Measurements from ENCODE around the gene PCSK2. TPM values are rescaled to one million over a fixed set of nuclear protein-coding genes. Genes with fewer than 3 reads are reported as not detected.

The PCSK2 gene
- total RNA-seq, 1 donor from 2014 or later: 0.52 TPM

- Histone ChIP-seq H3K9ac (ENCODE audit: low read depth in 1 of 3, low read length in 3 of 3) (no peak overlapping the region), H3K27ac (ENCODE audit: low read depth, low read length) (no peak overlapping the region), H3K4me3 (ENCODE audit: low read length in 3 of 3) (no peak overlapping the region), H3K4me1 (ENCODE audit: control insufficient read depth in 3 of 3, insufficient read depth in 3 of 3, low read length in 3 of 3) (no peaks in the 10 kb centered on the region), H3K27me3 (ENCODE audit: control insufficient read depth in 3 of 3, insufficient read depth in 3 of 3, low read length in 3 of 3) (peaks cover 0 to 6% (median 0%) of the 10 kb centered on the region in 3 donors), H3K9me3 (ENCODE audit: control insufficient read depth in 3 of 3, low read length in 3 of 3) (no peaks in the 10 kb centered on the region), H3K36me3 (ENCODE audit: control insufficient read depth in 3 of 3, insufficient read depth in 3 of 3, low read length in 3 of 3) (no peaks in the 10 kb centered on the region)
These were observed 190.4 kb downstream of the PCSK2 start for GRCh38 chr20:17417225-17417624.

GRCh38 chr20:17418737-17419136 lies 191.9 kb downstream of the PCSK2 start:
- Histone ChIP-seq H3K27me3 (ENCODE audit: control insufficient read depth in 3 of 3, insufficient read depth in 3 of 3, low read length in 3 of 3) (peaks cover 0 to 6% (median 0%) of the 10 kb centered on the region in 3 donors), H3K9me3 (ENCODE audit: control insufficient read depth in 3 of 3, low read length in 3 of 3) (no peaks in the 10 kb centered on the region), H3K27ac (ENCODE audit: low read depth, low read length) (no peak overlapping the region)

DNA sequence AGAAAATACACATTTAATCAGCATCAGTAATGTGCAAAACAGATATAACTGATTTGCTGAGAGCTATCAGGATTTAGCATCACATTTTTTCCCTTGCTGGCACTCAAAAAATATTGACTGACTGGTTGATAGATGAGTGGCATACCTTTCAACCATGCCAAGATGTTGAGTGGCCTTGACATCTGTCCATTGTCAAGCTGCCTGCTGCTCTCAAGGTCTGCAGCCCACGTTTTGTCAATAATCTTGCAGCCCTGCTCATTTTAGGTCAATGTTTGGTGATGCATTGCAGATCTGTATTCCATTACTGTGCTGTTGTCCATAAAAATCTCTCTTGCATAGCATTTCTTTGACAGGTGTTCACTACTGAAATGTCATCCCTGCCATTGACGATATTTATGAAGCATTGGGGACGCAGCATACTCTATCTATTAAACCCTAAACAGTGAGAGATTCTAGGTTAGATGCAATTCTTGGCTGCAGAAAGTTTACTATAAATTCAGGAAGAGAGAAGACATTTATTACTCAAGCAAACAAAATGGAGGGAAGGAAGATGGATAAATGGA lies 192.7 kb downstream of the PCSK2 start:
- no peaks in the 10 kb centered on the region for H3K9me3 ChIP-seq (ENCODE audit: control insufficient read depth in 3 of 3, low read length in 3 of 3)
- H3K9ac ChIP-seq (ENCODE audit: low read depth in 1 of 3, low read length in 3 of 3): no peak overlapping the region
- H3K36me3 ChIP-seq (ENCODE audit: control insufficient read depth in 3 of 3, insufficient read depth in 3 of 3, low read length in 3 of 3): no peaks in the 10 kb centered on the region
- H3K27ac ChIP-seq (ENCODE audit: low read depth, low read length): no peak overlapping the region
- no peaks in the 10 kb centered on the region for H3K4me1 ChIP-seq (ENCODE audit: control insufficient read depth in 3 of 3, insufficient read depth in 3 of 3, low read length in 3 of 3)
- H3K4me3 ChIP-seq (ENCODE audit: low read length in 3 of 3): no peak overlapping the region
- peaks cover 0 to 6% (median 0%) of the 10 kb centered on the region in 3 donors for H3K27me3 ChIP-seq (ENCODE audit: control insufficient read depth in 3 of 3, insufficient read depth in 3 of 3, low read length in 3 of 3)

More at GRCh38 chr20:17418737-17419136, 191.9 kb downstream of the PCSK2 start:
- H3K9ac ChIP-seq (ENCODE audit: low read depth in 1 of 3, low read length in 3 of 3): no peak overlapping the region
- no peak overlapping the region for H3K4me3 ChIP-seq (ENCODE audit: low read length in 3 of 3)
- H3K36me3 ChIP-seq (ENCODE audit: control insufficient read depth in 3 of 3, insufficient read depth in 3 of 3, low read length in 3 of 3): no peaks in the 10 kb centered on the region
- H3K4me1 ChIP-seq (ENCODE audit: control insufficient read depth in 3 of 3, insufficient read depth in 3 of 3, low read length in 3 of 3): no peaks in the 10 kb centered on the region

GRCh38 chr20:17421493-17421892 lies 194.7 kb downstream of the PCSK2 start:
- Histone ChIP-seq H3K36me3 (ENCODE audit: control insufficient read depth in 3 of 3, insufficient read depth in 3 of 3, low read length in 3 of 3) (no peaks in the 10 kb centered on the region), H3K4me1 (ENCODE audit: control insufficient read depth in 3 of 3, insufficient read depth in 3 of 3, low read length in 3 of 3) (no peaks in the 10 kb centered on the region), H3K9ac (ENCODE audit: low read depth in 1 of 3, low read length in 3 of 3) (no peak overlapping the region), H3K27me3 (ENCODE audit: control insufficient read depth in 3 of 3, insufficient read depth in 3 of 3, low read length in 3 of 3) (peaks cover 0 to 6% (median 0%) of the 10 kb centered on the region in 3 donors), H3K9me3 (ENCODE audit: control insufficient read depth in 3 of 3, low read length in 3 of 3) (no peaks in the 10 kb centered on the region), H3K27ac (ENCODE audit: low read depth, low read length) (no peak overlapping the region), H3K4me3 (ENCODE audit: low read length in 3 of 3) (no peak overlapping the region)

- H3K4me3 ChIP-seq (ENCODE audit: low read length in 3 of 3): no peak overlapping the region
- no peaks in the 10 kb centered on the region for H3K4me1 ChIP-seq (ENCODE audit: control insufficient read depth in 3 of 3, insufficient read depth in 3 of 3, low read length in 3 of 3)
- H3K27me3 ChIP-seq (ENCODE audit: control insufficient read depth in 3 of 3, insufficient read depth in 3 of 3, low read length in 3 of 3): peaks cover 0 to 6% (median 0%) of the 10 kb centered on the region in 3 donors
These were observed 196.9 kb downstream of the PCSK2 start for GRCh38 chr20:17423782-17424181.

DNA sequence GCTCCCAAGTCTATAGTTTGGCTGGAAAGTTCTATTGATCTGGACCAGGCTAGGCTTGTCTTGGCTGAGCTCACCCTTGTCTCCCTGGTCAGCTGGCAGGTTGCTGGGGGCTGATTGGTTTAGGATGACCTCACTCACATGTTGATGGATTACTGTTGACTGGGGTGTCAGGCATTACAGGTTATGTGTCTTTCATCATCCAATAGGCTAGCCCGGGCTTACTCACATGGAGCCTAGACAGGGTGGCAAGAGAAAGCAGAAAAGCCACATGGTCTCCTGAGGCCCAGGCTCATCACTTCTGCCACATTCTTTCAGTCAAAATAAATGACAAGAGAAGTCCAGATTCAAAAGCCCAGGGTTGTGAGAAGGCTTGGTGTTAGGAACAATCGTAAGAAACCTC lies 200.8 kb downstream of the PCSK2 start:
- H3K9ac ChIP-seq (ENCODE audit: low read depth in 1 of 3, low read length in 3 of 3): no peak overlapping the region
- H3K4me1 ChIP-seq (ENCODE audit: control insufficient read depth in 3 of 3, insufficient read depth in 3 of 3, low read length in 3 of 3): no peaks in the 10 kb centered on the region
- no peak overlapping the region for H3K27ac ChIP-seq (ENCODE audit: low read depth, low read length)
- no peaks in the 10 kb centered on the region for H3K36me3 ChIP-seq (ENCODE audit: control insufficient read depth in 3 of 3, insufficient read depth in 3 of 3, low read length in 3 of 3)
- no peak overlapping the region for H3K4me3 ChIP-seq (ENCODE audit: low read length in 3 of 3)
- H3K9me3 ChIP-seq (ENCODE audit: control insufficient read depth in 3 of 3, low read length in 3 of 3): no peaks in the 10 kb centered on the region
- peaks cover 0 to 7% (median 4%) of the 10 kb centered on the region in 3 donors for H3K27me3 ChIP-seq (ENCODE audit: control insufficient read depth in 3 of 3, insufficient read depth in 3 of 3, low read length in 3 of 3)

More at GRCh38 chr20:17423782-17424181, 196.9 kb downstream of the PCSK2 start:
- Histone ChIP-seq H3K36me3 (ENCODE audit: control insufficient read depth in 3 of 3, insufficient read depth in 3 of 3, low read length in 3 of 3) (no peaks in the 10 kb centered on the region), H3K9me3 (ENCODE audit: control insufficient read depth in 3 of 3, low read length in 3 of 3) (no peaks in the 10 kb centered on the region), H3K9ac (ENCODE audit: low read depth in 1 of 3, low read length in 3 of 3) (no peak overlapping the region), H3K27ac (ENCODE audit: low read depth, low read length) (no peak overlapping the region)

- Histone ChIP-seq H3K9ac (ENCODE audit: low read depth in 1 of 3, low read length in 3 of 3) (no peak overlapping the region), H3K4me3 (ENCODE audit: low read length in 3 of 3) (no peak overlapping the region), H3K27me3 (ENCODE audit: control insufficient read depth in 3 of 3, insufficient read depth in 3 of 3, low read length in 3 of 3) (peaks cover 0 to 7% (median 7%) of the 10 kb centered on the region in 3 donors), H3K36me3 (ENCODE audit: control insufficient read depth in 3 of 3, insufficient read depth in 3 of 3, low read length in 3 of 3) (no peaks in the 10 kb centered on the region), H3K27ac (ENCODE audit: low read depth, low read length) (no peak overlapping the region), H3K4me1 (ENCODE audit: control insufficient read depth in 3 of 3, insufficient read depth in 3 of 3, low read length in 3 of 3) (no peaks in the 10 kb centered on the region), H3K9me3 (ENCODE audit: control insufficient read depth in 3 of 3, low read length in 3 of 3) (no peaks in the 10 kb centered on the region)
These were observed 203.5 kb downstream of the PCSK2 start for GRCh38 chr20:17430125-17430950.

GRCh38 chr20:17431621-17432364 lies 205.0 kb downstream of the PCSK2 start:
- Histone ChIP-seq H3K9me3 (ENCODE audit: control insufficient read depth in 3 of 3, low read length in 3 of 3) (no peaks in the 10 kb centered on the region), H3K9ac (ENCODE audit: low read depth in 1 of 3, low read length in 3 of 3) (no peak overlapping the region), H3K27ac (ENCODE audit: low read depth, low read length) (no peak overlapping the region), H3K27me3 (ENCODE audit: control insufficient read depth in 3 of 3, insufficient read depth in 3 of 3, low read length in 3 of 3) (peaks cover 0 to 10% (median 7%) of the 10 kb centered on the region in 3 donors), H3K36me3 (ENCODE audit: control insufficient read depth in 3 of 3, insufficient read depth in 3 of 3, low read length in 3 of 3) (no peaks in the 10 kb centered on the region), H3K4me1 (ENCODE audit: control insufficient read depth in 3 of 3, insufficient read depth in 3 of 3, low read length in 3 of 3) (no peaks in the 10 kb centered on the region), H3K4me3 (ENCODE audit: low read length in 3 of 3) (no peak overlapping the region)

GRCh38 chr20:17436664-17437063 lies 209.8 kb downstream of the PCSK2 start:
- H3K4me3 ChIP-seq (ENCODE audit: low read length in 3 of 3): no peak overlapping the region
- no peaks in the 10 kb centered on the region for H3K36me3 ChIP-seq (ENCODE audit: control insufficient read depth in 3 of 3, insufficient read depth in 3 of 3, low read length in 3 of 3)
- H3K9ac ChIP-seq (ENCODE audit: low read depth in 1 of 3, low read length in 3 of 3): no peak overlapping the region
- H3K9me3 ChIP-seq (ENCODE audit: control insufficient read depth in 3 of 3, low read length in 3 of 3): peaks cover 0 to 2% (median 0%) of the 10 kb centered on the region in 3 donors
- no peak overlapping the region for H3K27ac ChIP-seq (ENCODE audit: low read depth, low read length)
- no peaks in the 10 kb centered on the region for H3K4me1 ChIP-seq (ENCODE audit: control insufficient read depth in 3 of 3, insufficient read depth in 3 of 3, low read length in 3 of 3)
- H3K27me3 ChIP-seq (ENCODE audit: control insufficient read depth in 3 of 3, insufficient read depth in 3 of 3, low read length in 3 of 3): peaks cover 0 to 6% (median 4%) of the 10 kb centered on the region in 3 donors
